Measurements from ENCODE around the gene GOLGA5.
A peak's percentile ranks its signal among the peaks of the same experiment; 100 is the strongest.
"Not testable (repeated sequence)": the region's sequence is repeated elsewhere in the genome, so short reads cannot be mapped to it uniquely, and the experiment has no call there.

The GOLGA5 gene

GRCh38 chr14:92793709-92794546 is at the start of gene GOLGA5:
GOLGA5 (plus strand) TSS chr14:92794305; CDS start chr14:92797438, 3,133 bp downstream.
- H3K27ac ChIP-seq, result peak within 1 kb of the TSS; percentile 81
- no peak for TF ChIP-seq CTCF (conservative IDR thresholded peaks at IDR 0.05)

GRCh38 chr14:92747701-92748258 is 46.3 kb upstream of the GOLGA5 start:
- peak overlapping the region; percentile 57; the same call in 1 of the 2 replicates for H3K27ac ChIP-seq
- no peak for TF ChIP-seq CTCF (conservative IDR thresholded peaks at IDR 0.05)

GRCh38 chr14:92748259-92749016 is 45.7 kb upstream of the GOLGA5 start, which contains the start of gene LGMN:
LGMN (minus strand) TSS chr14:92748627; CDS start chr14:92732786, 15,841 bp downstream.
- no peak for TF ChIP-seq CTCF (conservative IDR thresholded peaks at IDR 0.05)
- peak within 1 kb of the TSS; percentile 57; the same call in 1 of the 2 replicates for H3K27ac ChIP-seq

- not testable (repeated sequence) for H3K27ac ChIP-seq
Measured at GRCh38 chr14:92750222-92750728, 43.8 kb upstream of the GOLGA5 start.

GRCh38 chr14:92750994-92751400 is 43.1 kb upstream of the GOLGA5 start:
- no peak overlapping the region for H3K27ac ChIP-seq
- no peak for TF ChIP-seq CTCF (conservative IDR thresholded peaks at IDR 0.05)

GRCh38 chr14:92751819-92752218 is 42.3 kb upstream of the GOLGA5 start:
- no peak for TF ChIP-seq CTCF (conservative IDR thresholded peaks at IDR 0.05)
- no peak overlapping the region for H3K27ac ChIP-seq

GRCh38 chr14:92753250-92753649 is 40.9 kb upstream of the GOLGA5 start:
- no peak overlapping the region for H3K27ac ChIP-seq
- no peak for TF ChIP-seq CTCF (conservative IDR thresholded peaks at IDR 0.05)

Measured in VCaP (cell line).